Astrocyte (in vitro differentiated cells and primary cell): ENCODE data around the gene CFL1.

Source experiments
- EZH2 ChIP-seq: IDR thresholded peaks from 2 replicates; pipeline ENCODE4 v1.6.1; 2012; ENCODE audit warnings: mild to moderate bottlenecking, low read length, inconsistent platforms; ENCODE audit not compliant: insufficient read depth
- TF ChIP-seq, protein P1 (sequence below): IDR thresholded peaks from 2 replicates; pipeline ENCODE4 v1.5.1; 2011; ENCODE audit warnings: low read depth, mild to moderate bottlenecking, inconsistent platforms, low read length, moderate library complexity; ENCODE audit not compliant: insufficient read depth

DNA sequence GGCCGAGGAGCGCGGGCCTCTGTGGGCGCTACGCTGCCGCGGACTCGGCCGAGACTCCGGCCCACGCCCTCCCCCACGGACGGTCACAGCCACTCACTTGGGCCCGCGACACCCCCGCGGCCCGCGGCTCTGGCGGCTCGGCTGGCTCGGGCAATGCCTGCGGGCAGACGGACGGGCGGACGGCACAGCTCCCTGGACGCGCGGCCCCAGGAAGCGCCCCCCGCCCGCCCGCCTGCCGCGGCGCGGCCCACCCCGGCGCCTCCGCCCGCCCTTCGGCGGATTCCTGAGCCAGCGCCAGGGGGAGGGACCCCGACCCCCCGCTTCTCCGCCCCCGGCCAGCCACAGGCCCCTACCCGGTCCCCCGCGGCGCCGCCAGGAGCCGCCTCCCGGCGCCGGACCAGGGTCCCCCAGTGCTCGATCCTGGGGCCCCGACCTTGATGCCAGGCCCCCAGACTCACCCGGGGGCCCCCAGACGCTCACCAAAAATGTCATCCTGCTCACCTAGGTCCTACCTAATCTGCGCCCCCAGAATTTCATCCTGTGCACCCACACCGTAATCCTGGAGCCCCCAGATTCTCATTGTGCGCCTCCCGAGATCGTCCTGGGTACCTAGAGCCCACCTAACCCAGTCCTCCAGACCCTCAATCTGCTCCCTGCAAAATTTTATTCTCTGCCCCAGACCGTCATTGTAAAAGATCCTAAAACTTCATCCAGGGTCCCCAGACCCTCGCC lies 14.8 kb upstream of the CFL1 start, which contains the start of gene EFEMP2:
- TF ChIP-seq, protein P1, sequence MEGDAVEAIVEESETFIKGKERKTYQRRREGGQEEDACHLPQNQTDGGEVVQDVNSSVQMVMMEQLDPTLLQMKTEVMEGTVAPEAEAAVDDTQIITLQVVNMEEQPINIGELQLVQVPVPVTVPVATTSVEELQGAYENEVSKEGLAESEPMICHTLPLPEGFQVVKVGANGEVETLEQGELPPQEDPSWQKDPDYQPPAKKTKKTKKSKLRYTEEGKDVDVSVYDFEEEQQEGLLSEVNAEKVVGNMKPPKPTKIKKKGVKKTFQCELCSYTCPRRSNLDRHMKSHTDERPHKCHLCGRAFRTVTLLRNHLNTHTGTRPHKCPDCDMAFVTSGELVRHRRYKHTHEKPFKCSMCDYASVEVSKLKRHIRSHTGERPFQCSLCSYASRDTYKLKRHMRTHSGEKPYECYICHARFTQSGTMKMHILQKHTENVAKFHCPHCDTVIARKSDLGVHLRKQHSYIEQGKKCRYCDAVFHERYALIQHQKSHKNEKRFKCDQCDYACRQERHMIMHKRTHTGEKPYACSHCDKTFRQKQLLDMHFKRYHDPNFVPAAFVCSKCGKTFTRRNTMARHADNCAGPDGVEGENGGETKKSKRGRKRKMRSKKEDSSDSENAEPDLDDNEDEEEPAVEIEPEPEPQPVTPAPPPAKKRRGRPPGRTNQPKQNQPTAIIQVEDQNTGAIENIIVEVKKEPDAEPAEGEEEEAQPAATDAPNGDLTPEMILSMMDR: no peak
- TF ChIP-seq EZH2: no peak
